Nephron progenitor cell (in vitro differentiated cells): Measurements from ENCODE around the gene NRG3.

Experiments used
- DNase-seq: peaks from one replicate; pipeline ENCODE4 v3.0.0; 2021
- H3K27ac Mint-ChIP-seq: 2 replicates; pipeline ENCODE4 v1.8.0; 2021; ENCODE audit warnings: mild to moderate bottlenecking, moderate library complexity, mixed read lengths
- H3K27me3 Mint-ChIP-seq: 2 replicates; pipeline ENCODE4 v1.8.0; 2021; ENCODE audit warnings: mild to moderate bottlenecking, low read depth, mixed read lengths; ENCODE audit not compliant: poor library complexity
- H3K36me3 Mint-ChIP-seq: 2 replicates; pipeline ENCODE4 v1.8.0; 2021; ENCODE audit warnings: low read depth, mixed read lengths
- H3K4me1 Mint-ChIP-seq: 2 replicates; pipeline ENCODE4 v1.8.0; 2021; ENCODE audit warnings: mixed read lengths
- H3K4me3 Mint-ChIP-seq: 2 replicates; pipeline ENCODE4 v1.8.0; 2021; ENCODE audit warnings: mild to moderate bottlenecking, moderate library complexity, mixed read lengths
- H3K9me3 Mint-ChIP-seq: 2 replicates; pipeline ENCODE4 v1.8.0; 2021; ENCODE audit warnings: mild to moderate bottlenecking, moderate library complexity, mixed read lengths
- TF ChIP-seq, protein P1 (sequence below): fragments of 200-600 bp; sonication (generic); IDR thresholded peaks from 2 replicates; pipeline ENCODE4 v1.5.0; 2021; ENCODE audit warnings: antibody characterized with exemption

Gene NRG3

DNA sequence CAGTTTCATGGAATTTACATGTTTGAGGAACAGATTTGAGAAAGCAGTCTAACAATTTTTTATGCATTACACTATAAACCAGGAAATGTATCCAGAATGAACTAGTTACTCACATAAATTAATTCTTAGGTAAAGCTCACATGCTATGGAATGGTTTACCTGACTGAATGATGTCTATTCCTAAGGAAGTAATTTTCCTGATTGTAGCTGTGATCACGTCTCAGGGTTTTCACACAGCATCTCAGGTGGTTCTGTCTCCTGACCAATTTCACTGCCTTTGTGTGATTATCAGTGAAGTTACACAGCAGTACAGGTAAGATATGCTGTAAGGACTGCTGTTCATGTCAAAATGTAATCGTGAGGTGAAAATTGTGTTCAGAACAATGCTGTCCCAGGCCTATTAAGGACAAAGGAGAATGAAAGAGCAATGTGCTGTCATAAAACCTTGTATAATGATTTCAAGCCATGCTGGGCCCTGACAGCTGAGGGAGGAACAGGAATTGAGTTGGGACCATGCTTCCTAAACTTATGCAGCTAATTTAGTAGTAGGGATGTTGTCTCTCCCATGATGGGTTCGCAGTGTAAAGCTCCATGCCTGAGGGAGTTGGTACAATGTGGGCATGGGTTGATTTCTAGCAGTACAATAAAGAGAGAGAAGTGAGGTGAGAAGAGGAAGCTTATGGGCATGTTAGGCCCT, 631.8 kb downstream of the NRG3 start:
- no peaks in the 10 kb centered on the region for H3K4me1 Mint-ChIP-seq
- no peaks in the 10 kb centered on the region for H3K36me3 Mint-ChIP-seq
- H3K4me3 Mint-ChIP-seq, result no peak overlapping the region
- peak overlapping the region; percentile 3 for H3K27ac Mint-ChIP-seq
- H3K9me3 Mint-ChIP-seq, result no peaks in the 10 kb centered on the region
- H3K27me3 Mint-ChIP-seq, result peaks cover 6% of the 10 kb centered on the region
- TF ChIP-seq, protein P1, sequence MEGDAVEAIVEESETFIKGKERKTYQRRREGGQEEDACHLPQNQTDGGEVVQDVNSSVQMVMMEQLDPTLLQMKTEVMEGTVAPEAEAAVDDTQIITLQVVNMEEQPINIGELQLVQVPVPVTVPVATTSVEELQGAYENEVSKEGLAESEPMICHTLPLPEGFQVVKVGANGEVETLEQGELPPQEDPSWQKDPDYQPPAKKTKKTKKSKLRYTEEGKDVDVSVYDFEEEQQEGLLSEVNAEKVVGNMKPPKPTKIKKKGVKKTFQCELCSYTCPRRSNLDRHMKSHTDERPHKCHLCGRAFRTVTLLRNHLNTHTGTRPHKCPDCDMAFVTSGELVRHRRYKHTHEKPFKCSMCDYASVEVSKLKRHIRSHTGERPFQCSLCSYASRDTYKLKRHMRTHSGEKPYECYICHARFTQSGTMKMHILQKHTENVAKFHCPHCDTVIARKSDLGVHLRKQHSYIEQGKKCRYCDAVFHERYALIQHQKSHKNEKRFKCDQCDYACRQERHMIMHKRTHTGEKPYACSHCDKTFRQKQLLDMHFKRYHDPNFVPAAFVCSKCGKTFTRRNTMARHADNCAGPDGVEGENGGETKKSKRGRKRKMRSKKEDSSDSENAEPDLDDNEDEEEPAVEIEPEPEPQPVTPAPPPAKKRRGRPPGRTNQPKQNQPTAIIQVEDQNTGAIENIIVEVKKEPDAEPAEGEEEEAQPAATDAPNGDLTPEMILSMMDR, result no peak
- DNase-seq, result no peak

DNA sequence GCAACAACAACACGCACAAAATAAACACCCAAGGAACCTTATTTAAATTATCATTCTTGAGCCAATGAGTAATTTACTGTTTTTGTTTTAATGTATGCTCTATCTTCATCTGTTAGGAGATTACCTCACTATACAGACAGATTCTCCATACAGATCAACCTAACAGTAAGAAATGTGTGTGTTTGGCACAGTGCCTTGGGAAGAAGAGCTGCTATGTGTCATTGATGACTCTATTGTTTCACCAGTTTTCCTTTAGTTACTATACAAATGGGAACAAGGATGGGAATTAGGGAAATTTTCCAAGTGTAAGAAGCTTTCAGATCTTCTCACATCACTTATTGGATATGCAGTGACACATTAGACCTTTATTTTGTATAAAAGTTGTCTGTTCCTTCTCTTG, 640.3 kb downstream of the NRG3 start:
- DNase-seq, result no peak
- Mint-ChIP-seq H3K9me3 (peaks cover 11% of the 10 kb centered on the region), H3K4me3 (no peak overlapping the region), H3K4me1 (no peaks in the 10 kb centered on the region), H3K27me3 (no peaks in the 10 kb centered on the region), H3K36me3 (no peaks in the 10 kb centered on the region), H3K27ac (no peak overlapping the region)
- TF ChIP-seq, protein P1, result no peak

- no peak for DNase-seq
- Mint-ChIP-seq H3K27ac (no peak overlapping the region), H3K9me3 (no peaks in the 10 kb centered on the region), H3K27me3 (no peaks in the 10 kb centered on the region), H3K4me1 (peaks cover 22% of the 10 kb centered on the region), H3K36me3 (no peaks in the 10 kb centered on the region), H3K4me3 (no peak overlapping the region)
- TF ChIP-seq, protein P1, result no peak
Observed at GRCh38 chr10:82529062-82529461, 654.1 kb downstream of the NRG3 start.

GRCh38 chr10:82535457-82535856, 660.5 kb downstream of the NRG3 start:
- Mint-ChIP-seq H3K4me1 (no peaks in the 10 kb centered on the region), H3K4me3 (no peak overlapping the region), H3K27me3 (no peaks in the 10 kb centered on the region), H3K27ac (no peak overlapping the region), H3K36me3 (no peaks in the 10 kb centered on the region), H3K9me3 (no peaks in the 10 kb centered on the region)
- DNase-seq, result no peak
- TF ChIP-seq, protein P1, result no peak

GRCh38 chr10:82536668-82537067, 661.7 kb downstream of the NRG3 start:
- peaks cover 3% of the 10 kb centered on the region for H3K27me3 Mint-ChIP-seq
- H3K9me3 Mint-ChIP-seq, result no peaks in the 10 kb centered on the region
- H3K4me3 Mint-ChIP-seq, result no peak overlapping the region
- H3K4me1 Mint-ChIP-seq, result no peaks in the 10 kb centered on the region
- TF ChIP-seq, protein P1, result no peak
- no peak overlapping the region for H3K27ac Mint-ChIP-seq
- DNase-seq, result no peak
- no peaks in the 10 kb centered on the region for H3K36me3 Mint-ChIP-seq

- H3K4me3 Mint-ChIP-seq, result no peak overlapping the region
- no peak for DNase-seq
- H3K9me3 Mint-ChIP-seq, result no peaks in the 10 kb centered on the region
- no peak overlapping the region for H3K27ac Mint-ChIP-seq
- no peaks in the 10 kb centered on the region for H3K4me1 Mint-ChIP-seq
- TF ChIP-seq, protein P1, result no peak
- H3K27me3 Mint-ChIP-seq, result peaks cover 7% of the 10 kb centered on the region
- H3K36me3 Mint-ChIP-seq, result no peaks in the 10 kb centered on the region
Observed at GRCh38 chr10:82538272-82538671, 663.3 kb downstream of the NRG3 start.
